HEK293T (cell line): ENCODE results near the gene TMEM11.

Source experiments
- CTCF ChIA-PET: fragments of 350-600 bp; formaldehyde crosslinking; extraction: SDS; loops from one replicate; lab custom pipeline; 2021; ENCODE audit warnings: antibody characterized with exemption, inconsistent platforms; lab: Yijun Ruan, JAX
- POLR2A ChIA-PET: fragments of 350-600 bp; formaldehyde crosslinking; extraction: SDS; loops from one replicate; lab custom pipeline; 2020; ENCODE audit warnings: antibody characterized with exemption, inconsistent platforms; lab: Yijun Ruan, JAX
- DNase-seq: peaks from one replicate; pipeline ENCODE4 v3.0.0; 2012; ENCODE audit warnings: mixed read lengths; ENCODE audit errors: extremely low spot score
- ARNT ChIP-seq: fragments of 450-650 bp; IDR thresholded peaks from 2 replicates; pipeline ENCODE4 v1.6.1; 2017; ENCODE audit warnings: mild to moderate bottlenecking
- BHLHE40 ChIP-seq: fragments of 450-650 bp; IDR thresholded peaks from 2 replicates; pipeline ENCODE4 v1.6.1; 2016; ENCODE audit warnings: mild to moderate bottlenecking, moderate library complexity, borderline replicate concordance
- CTBP1 ChIP-seq: fragments of 450-650 bp; IDR thresholded peaks from 2 replicates; pipeline ENCODE4 v1.6.1; 2016; ENCODE audit warnings: borderline replicate concordance
- ELF4 ChIP-seq: fragments of 450-650 bp; IDR thresholded peaks from 2 replicates; pipeline ENCODE4 v1.6.1; 2017; ENCODE audit warnings: antibody characterized with exemption
- FOXA1 ChIP-seq: fragments of 450-650 bp; IDR thresholded peaks from 2 replicates; pipeline ENCODE4 v1.6.1; 2016; ENCODE audit warnings: mild to moderate bottlenecking
- FOXK2 ChIP-seq: fragments of 450-650 bp; IDR thresholded peaks from 2 replicates; pipeline ENCODE4 v1.6.1; 2016; ENCODE audit warnings: mild to moderate bottlenecking
- FOXM1 ChIP-seq: fragments of 450-650 bp; IDR thresholded peaks from 2 replicates; pipeline ENCODE4 v1.6.1; 2017; ENCODE audit warnings: mild to moderate bottlenecking, borderline replicate concordance
- HDGF ChIP-seq: fragments of 450-650 bp; IDR thresholded peaks from 2 replicates; pipeline ENCODE4 v1.6.1; 2017; ENCODE audit warnings: antibody characterized with exemption, borderline replicate concordance
- L3MBTL2 ChIP-seq: fragments of 450-650 bp; conservative IDR thresholded peaks from 2 replicates; pipeline ENCODE4 v1.6.1; 2016; ENCODE audit warnings: mild to moderate bottlenecking
- LEF1 ChIP-seq: fragments of 450-650 bp; IDR thresholded peaks from 2 replicates; pipeline ENCODE4 v1.6.1; 2017; ENCODE audit warnings: mild to moderate bottlenecking, borderline replicate concordance
- NFRKB ChIP-seq: fragments of 450-650 bp; IDR thresholded peaks from 2 replicates; pipeline ENCODE4 v1.6.1; 2016; ENCODE audit warnings: mild to moderate bottlenecking, moderate library complexity
- SP1 ChIP-seq: fragments of 450-650 bp; IDR thresholded peaks from 2 replicates; pipeline ENCODE4 v1.6.1; 2017
- SUZ12 ChIP-seq: fragments of 450-650 bp; IDR thresholded peaks from 2 replicates; pipeline ENCODE4 v1.6.1; 2016; ENCODE audit warnings: mild to moderate bottlenecking
- TARDBP ChIP-seq: fragments of 450-650 bp; IDR thresholded peaks from 2 replicates; pipeline ENCODE4 v1.6.1; 2016
- ZNF384 ChIP-seq: fragments of 450-650 bp; IDR thresholded peaks from 2 replicates; pipeline ENCODE4 v1.6.1; 2016
- TF ChIP-seq, protein P1 (sequence below): fragments of 450-650 bp; IDR thresholded peaks from 2 replicates; pipeline ENCODE4 v1.6.1; 2016

TMEM11 gene

DNA sequence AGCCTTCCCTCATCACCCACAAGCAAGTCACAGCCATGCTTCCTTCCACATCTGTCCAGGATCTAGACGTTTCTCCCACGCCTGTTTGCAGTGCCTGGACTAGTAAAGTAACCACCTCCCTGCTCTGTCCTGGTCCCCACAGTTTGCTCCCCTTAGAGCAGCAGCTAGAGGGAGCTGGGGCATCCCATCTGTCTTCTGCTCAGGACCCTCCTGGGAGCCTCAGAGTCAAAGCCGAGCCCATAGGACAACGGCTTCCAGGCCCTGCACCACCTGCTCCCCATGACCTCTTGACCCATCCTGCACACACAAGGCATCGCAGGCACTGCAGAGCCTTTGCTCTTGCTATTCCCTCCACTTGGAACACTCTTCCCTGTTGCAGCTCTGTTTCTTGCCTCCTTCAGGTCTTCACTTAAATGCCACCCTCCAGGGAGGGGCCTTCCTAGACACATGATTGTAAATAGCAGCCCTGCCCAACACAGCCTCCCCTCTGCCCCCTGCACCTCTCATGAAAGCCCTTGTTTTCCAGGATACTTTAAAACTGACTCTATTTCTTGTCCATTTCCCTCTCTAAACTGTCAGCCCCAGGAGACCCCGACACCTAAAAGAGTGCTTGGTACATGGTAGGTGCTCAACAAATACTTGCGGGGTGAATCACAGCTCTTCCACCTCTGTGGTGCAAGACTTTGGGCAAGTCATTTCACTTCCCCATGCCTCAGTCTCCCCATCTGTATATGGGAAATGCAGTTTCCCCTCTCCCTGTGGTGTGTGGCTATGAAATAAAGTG lies 36.2 kb upstream of the TMEM11 start:
- POLR2A ChIA-PET = interaction anchor here (0.6 to 1.2 kb wide), 3 partner anchors 9 to 36 kb away, joined by 3 read pairs; partner anchors contain the start of gene TMEM11
- no peak for DNase-seq
- CTCF ChIA-PET = interaction anchor here (1.0 kb wide), 1 partner anchor 10 kb away, joined by 3 read pairs; no protein-coding TSS in a partner anchor
- TF ChIP-seq FOXM1 (no peak), SUZ12 (no peak), ELF4 (no peak), TARDBP (no peak), L3MBTL2 (no peak), LEF1 (no peak), NFRKB (no peak), ZNF384 (no peak), HDGF (no peak), FOXK2 (no peak), FOXA1 (no peak), CTBP1 (no peak)
- TF ChIP-seq, protein P1, sequence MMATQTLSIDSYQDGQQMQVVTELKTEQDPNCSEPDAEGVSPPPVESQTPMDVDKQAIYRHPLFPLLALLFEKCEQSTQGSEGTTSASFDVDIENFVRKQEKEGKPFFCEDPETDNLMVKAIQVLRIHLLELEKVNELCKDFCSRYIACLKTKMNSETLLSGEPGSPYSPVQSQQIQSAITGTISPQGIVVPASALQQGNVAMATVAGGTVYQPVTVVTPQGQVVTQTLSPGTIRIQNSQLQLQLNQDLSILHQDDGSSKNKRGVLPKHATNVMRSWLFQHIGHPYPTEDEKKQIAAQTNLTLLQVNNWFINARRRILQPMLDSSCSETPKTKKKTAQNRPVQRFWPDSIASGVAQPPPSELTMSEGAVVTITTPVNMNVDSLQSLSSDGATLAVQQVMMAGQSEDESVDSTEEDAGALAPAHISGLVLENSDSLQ = no peak

DNA sequence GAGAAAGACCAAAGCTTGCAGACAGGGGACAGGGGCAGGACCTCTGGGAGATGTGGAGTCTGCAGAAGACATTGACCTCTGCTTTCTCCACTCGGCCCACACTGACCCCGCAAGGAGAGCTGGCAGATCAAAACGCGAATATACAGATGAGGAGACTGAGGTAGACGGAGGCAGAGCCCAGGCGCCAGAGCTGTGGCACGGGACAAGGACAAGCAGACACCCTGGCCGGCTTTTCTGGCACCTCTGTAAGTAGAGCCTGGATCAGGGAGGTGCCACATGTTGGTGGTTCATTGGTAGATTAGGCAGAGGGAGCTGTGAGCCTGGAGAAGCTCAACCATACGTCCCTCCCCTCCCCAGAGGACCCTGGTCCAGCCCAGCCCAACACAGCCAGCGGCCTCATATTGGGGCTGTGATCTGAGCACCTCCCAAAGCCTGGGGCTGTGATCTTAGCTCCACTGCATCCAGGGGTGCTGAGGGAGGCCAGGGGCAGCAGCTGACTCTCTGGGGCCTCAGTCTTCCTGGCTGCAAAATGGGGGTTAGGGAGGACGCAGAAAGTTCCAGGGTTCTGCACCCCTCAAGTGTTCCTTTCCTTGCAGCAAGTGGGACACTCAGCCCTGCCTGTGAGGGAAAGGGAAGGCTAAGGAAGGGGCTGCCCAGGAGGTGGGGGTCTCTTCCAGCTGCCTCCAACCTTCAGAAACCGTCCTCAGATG lies 35.3 kb upstream of the TMEM11 start:
- no peak for TF ChIP-seq SUZ12
- no peak for TF ChIP-seq TARDBP
- TF ChIP-seq CTBP1 = no peak
- TF ChIP-seq ARNT = no peak
- ChIA-PET POLR2A (interaction anchor here (0.6 to 0.8 kb wide), 2 partner anchors 27 to 35 kb away, joined by 3 read pairs; partner anchors contain the start of gene TMEM11), CTCF (interaction anchor here (1.0 kb wide), 1 partner anchor 9 kb away, joined by 3 read pairs; no protein-coding TSS in a partner anchor)

DNA sequence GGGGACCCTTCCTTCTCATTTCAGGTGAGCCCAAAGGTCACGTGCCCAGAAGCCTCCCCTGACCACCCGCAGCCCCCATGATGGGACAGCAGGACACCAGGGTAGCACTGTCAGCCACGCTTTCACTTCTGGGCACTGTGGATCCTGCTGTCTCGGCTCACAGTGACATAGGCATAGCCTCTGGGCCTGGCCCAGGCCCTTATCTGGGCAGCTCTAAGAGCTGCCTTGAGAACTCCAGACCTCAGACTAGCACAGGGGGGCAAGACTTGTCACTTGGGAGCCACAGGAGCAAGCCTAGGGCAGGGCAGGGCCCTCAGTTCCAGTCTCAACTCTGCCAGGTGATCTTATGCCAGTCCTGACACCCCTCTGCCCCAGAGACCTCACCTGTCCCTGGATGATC lies 34.5 kb upstream of the TMEM11 start:
- no peak for DNase-seq
- ChIA-PET CTCF (no interaction called here), POLR2A (no interaction called here)
- TF ChIP-seq SP1 (no peak), CTBP1 (no peak), ELF4 (no peak), BHLHE40 (no peak), FOXK2 (no peak), HDGF (no peak), FOXM1 (no peak), LEF1 (no peak), NFRKB (no peak), ZNF384 (no peak), SUZ12 (no peak), TARDBP (no peak), L3MBTL2 (no peak), ARNT (no peak), FOXA1 (no peak)
- TF ChIP-seq, protein P1 = no peak

More for the DNA sequence above, 35.3 kb upstream of the TMEM11 start:
- no peak for DNase-seq

DNA sequence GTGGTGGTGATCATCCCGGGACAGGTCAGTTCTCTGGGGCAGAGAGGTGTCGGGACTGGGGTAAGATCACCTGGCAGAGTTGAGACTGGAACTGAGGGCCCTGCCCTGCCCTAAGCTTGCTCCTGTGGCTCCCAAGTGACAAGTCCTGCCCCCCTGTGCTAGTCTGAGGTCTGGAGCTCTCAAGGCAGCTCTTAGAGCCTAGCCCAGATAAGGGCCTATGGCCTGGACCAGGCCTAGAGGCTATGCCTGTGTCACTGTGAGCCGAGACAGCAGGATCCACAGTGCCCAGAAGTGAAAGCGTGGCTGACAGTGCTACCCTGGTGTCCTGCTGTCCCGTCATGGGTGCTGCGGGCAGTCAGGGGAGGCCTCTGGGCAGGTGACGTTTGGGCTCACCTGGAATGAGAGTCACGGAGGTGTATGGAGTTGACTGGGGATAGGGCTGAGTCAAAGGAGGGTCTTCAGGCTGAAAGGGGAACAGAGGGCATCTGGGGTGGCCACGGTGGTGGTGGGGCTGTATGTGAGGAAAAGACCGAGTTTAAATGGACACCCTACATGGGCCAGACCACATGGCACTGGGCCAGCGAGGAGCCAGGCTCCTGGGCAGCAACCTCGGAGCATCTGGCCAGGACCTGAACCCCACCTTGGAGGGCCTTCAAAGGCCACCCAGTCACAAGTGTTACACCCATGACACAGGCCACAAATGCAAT lies 33.7 kb upstream of the TMEM11 start:
- CTCF ChIA-PET = no interaction called here
- no peak for TF ChIP-seq ELF4

DNA sequence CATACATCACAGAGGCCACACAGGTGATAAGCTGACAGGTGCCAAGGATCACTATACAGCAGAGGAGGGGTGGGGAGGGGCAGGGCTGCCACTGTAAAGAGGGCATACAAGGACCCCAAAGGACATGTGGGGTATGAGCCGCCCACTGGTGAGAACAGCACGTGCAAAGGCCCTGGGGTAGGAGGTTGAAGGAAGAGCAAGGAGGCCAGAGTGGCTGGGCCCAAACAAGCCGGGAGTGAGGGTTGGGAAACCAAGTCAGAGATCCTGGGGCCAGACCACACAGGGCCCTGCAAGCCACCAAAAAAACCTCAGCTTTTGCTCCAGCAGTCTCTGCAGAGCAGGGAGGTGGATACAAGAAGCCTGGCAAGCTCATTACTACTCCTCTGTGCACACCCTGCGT lies 32.7 kb upstream of the TMEM11 start:
- TF ChIP-seq FOXK2 (no peak), FOXM1 (no peak), L3MBTL2 (no peak), SP1 (no peak), BHLHE40 (no peak), ZNF384 (no peak), NFRKB (no peak), HDGF (no peak), CTBP1 (no peak), SUZ12 (no peak), ARNT (no peak), FOXA1 (no peak), LEF1 (no peak), TARDBP (no peak), ELF4 (no peak)
- TF ChIP-seq, protein P1 = no peak
- CTCF ChIA-PET = no interaction called here
- no peak for DNase-seq
- POLR2A ChIA-PET = interaction anchor here (1.2 kb wide), 1 partner anchor 29 kb away, joined by 3 read pairs; no protein-coding TSS in a partner anchor

More for the DNA sequence above, 33.7 kb upstream of the TMEM11 start:
- POLR2A ChIA-PET = interaction anchor here (1.2 kb wide), 1 partner anchor 28 kb away, joined by 3 read pairs; no protein-coding TSS in a partner anchor
- no peak for DNase-seq

DNA sequence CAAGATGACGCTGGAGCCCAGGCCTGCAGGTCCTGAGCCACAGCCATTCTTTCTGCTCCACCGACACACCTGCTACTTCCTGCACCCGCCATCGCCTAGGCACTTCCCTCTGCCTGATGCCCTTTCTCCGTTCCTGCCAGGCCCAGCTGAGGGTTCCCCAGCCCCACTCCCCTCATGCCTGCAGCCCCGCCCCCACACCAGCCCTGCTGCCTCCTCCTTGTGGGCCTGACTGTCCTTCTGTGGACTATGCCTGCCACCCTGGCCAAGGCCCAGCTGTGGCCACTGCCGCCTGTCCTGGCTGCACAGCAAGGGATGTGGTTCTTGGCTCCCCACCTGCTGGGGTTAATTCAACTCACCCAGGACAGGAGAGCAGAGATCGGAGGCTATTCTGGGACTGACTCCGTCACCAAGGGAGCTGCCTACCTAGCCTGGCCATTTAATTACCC lies 31.7 kb upstream of the TMEM11 start:
- ChIA-PET CTCF (no interaction called here), POLR2A (no interaction called here)
- no peak for DNase-seq
- TF ChIP-seq TARDBP = no peak
